HuH-7 (cell line): ENCODE measurements around the gene IL31.
"Not testable (repeated sequence)": the region's sequence is repeated elsewhere in the genome, so short reads cannot be mapped to it uniquely, and the experiment has no call there.

Source experiments
- DNase-seq: peaks from one replicate; pipeline ENCODE4 v3.0.0; 2011; ENCODE audit warnings: low spot score

IL31 gene

GRCh38 chr12:122192441-122192840 is 18.4 kb upstream of the IL31 start:
- no peak for DNase-seq

- DNase-seq: peak; percentile 89
Measured at GRCh38 chr12:122190842-122191668, 17.0 kb upstream of the IL31 start.

GRCh38 chr12:122189626-122190475 is 15.8 kb upstream of the IL31 start:
- no peak for DNase-seq

GRCh38 chr12:122187466-122187865 is 13.4 kb upstream of the IL31 start:
- no peak for DNase-seq

GRCh38 chr12:122185494-122186082 is 11.6 kb upstream of the IL31 start:
- DNase-seq: no peak

GRCh38 chr12:122185079-122185478 is 11.1 kb upstream of the IL31 start:
- no peak for DNase-seq

- no peak for DNase-seq
Measured at GRCh38 chr12:122184517-122184916, 10.5 kb upstream of the IL31 start.

- DNase-seq: no peak
Measured at GRCh38 chr12:122183588-122183940, 9.5 kb upstream of the IL31 start.

GRCh38 chr12:122182887-122183587 is 9.0 kb upstream of the IL31 start, which contains the start of gene LRRC43:
LRRC43 (plus strand) TSS chr12:122183123; CDS start chr12:122183145, 22 bp downstream.
- DNase-seq: no peak

GRCh38 chr12:122176473-122176872 is 2.5 kb upstream of the IL31 start:
- DNase-seq: not testable (repeated sequence)

- no peak for DNase-seq
Measured at GRCh38 chr12:122172262-122172939, 1.6 kb downstream of the IL31 start.

- DNase-seq: no peak
Measured at GRCh38 chr12:122171399-122171798, 2.6 kb downstream of the IL31 start.

- no peak for DNase-seq
Measured at GRCh38 chr12:122168492-122168891, 5.5 kb downstream of the IL31 start.

- no peak for DNase-seq
Measured at GRCh38 chr12:122167356-122167925, 6.6 kb downstream of the IL31 start.

GRCh38 chr12:122166422-122167349 is 7.3 kb downstream of the IL31 start:
- DNase-seq: no peak

- no peak for DNase-seq
Measured at GRCh38 chr12:122162976-122163375, 11.0 kb downstream of the IL31 start.

- DNase-seq: no peak
Measured at GRCh38 chr12:122161682-122162081, 12.3 kb downstream of the IL31 start.

GRCh38 chr12:122160761-122161160 is 13.3 kb downstream of the IL31 start:
- no peak for DNase-seq

GRCh38 chr12:122159882-122160281 is 14.1 kb downstream of the IL31 start:
- no peak for DNase-seq

GRCh38 chr12:122158700-122159285 is 15.2 kb downstream of the IL31 start:
- no peak for DNase-seq
